ENCODE results near the gene MAGEA9B. TPM values are rescaled to one million over a fixed set of nuclear protein-coding genes. Genes with fewer than 3 reads are reported as not detected.
"Not testable (repeated sequence)": the region's sequence is repeated elsewhere in the genome, so short reads cannot be mapped to it uniquely, and the experiment has no call there.

Gene MAGEA9B
- total RNA-seq, 1 experiment from 2014 or later = not detected

- not testable (repeated sequence) for H3K27me3 ChIP-seq, DNase-seq, H3K4me3 ChIP-seq, H3K36me3 ChIP-seq, H3K9me3 ChIP-seq
Measured at GRCh38 chrX:149595214-149595613, 8.0 kb upstream of the MAGEA9B start, which contains the start of gene HSFX2. Gene HSFX2 (minus strand): TSS chrX:149595314. CDS start chrX:149594700, 614 bp downstream.

DNA sequence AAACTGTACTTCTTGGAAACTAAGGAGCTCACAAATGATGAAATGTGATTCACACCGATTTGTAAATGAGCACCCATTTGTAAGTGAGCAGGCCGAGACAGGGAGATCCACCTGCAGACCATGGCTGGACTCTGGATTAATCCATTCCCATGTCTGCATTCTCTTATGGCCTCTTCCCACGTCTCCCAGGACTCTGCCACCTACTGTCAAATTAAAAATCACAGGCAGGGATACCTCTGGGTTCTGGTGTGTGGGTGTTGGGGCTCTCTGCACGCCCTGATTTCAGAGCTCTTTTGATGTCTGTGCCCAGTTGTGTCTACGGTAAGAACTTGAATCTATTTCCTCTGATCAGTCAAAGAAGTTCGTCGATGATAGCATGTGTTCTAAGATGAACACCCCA is 3.7 kb upstream of the MAGEA9B start:
- H3K4me3 ChIP-seq, H3K9me3 ChIP-seq, H3K27me3 ChIP-seq, DNase-seq, H3K36me3 ChIP-seq: not testable (repeated sequence)

GRCh38 chrX:149585631-149586030 is 1.6 kb downstream of the MAGEA9B start:
- DNase-seq, H3K4me3 ChIP-seq, H3K36me3 ChIP-seq, H3K27me3 ChIP-seq, H3K9me3 ChIP-seq: not testable (repeated sequence)

GRCh38 chrX:149573456-149573855 is 13.8 kb downstream of the MAGEA9B start:
- not testable (repeated sequence) for H3K4me3 ChIP-seq, DNase-seq, H3K36me3 ChIP-seq, H3K27me3 ChIP-seq, H3K9me3 ChIP-seq

GRCh38 chrX:149572743-149573142 is 14.5 kb downstream of the MAGEA9B start:
- Histone ChIP-seq H3K9me3 (no peaks in the 10 kb centered on the region), H3K4me3 (no peak overlapping the region), H3K27me3 (no peaks in the 10 kb centered on the region), H3K36me3 (no peaks in the 10 kb centered on the region)
- DNase-seq = no peak

DNA sequence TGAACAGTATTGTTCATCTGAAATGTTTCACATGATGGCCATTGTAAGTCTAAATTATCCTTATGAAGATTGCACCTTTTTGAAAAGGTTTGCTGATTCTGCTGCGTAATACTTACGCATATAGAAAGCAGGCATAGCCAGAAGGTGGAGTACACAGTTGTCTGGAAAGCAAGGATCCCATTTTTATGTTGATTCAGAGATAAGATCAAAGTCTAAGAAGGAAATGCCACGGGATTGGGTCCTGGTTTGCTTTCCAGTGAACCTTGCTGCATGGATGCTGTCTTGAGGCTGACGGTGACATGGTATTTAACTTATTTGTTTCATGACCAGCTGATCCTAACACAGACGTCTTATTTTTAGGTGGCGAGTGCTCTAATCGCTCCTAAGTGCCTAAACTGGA is 15.5 kb downstream of the MAGEA9B start:
- no peak for DNase-seq
- Histone ChIP-seq H3K27me3 (no peaks in the 10 kb centered on the region), H3K4me3 (no peak overlapping the region), H3K9me3 (no peaks in the 10 kb centered on the region), H3K36me3 (no peaks in the 10 kb centered on the region)

GRCh38 chrX:149570668-149571067 is 16.6 kb downstream of the MAGEA9B start:
- no peak for DNase-seq
- H3K9me3 ChIP-seq = no peaks in the 10 kb centered on the region
- no peak overlapping the region for H3K4me3 ChIP-seq
- no peaks in the 10 kb centered on the region for H3K36me3 ChIP-seq
- no peaks in the 10 kb centered on the region for H3K27me3 ChIP-seq

DNA sequence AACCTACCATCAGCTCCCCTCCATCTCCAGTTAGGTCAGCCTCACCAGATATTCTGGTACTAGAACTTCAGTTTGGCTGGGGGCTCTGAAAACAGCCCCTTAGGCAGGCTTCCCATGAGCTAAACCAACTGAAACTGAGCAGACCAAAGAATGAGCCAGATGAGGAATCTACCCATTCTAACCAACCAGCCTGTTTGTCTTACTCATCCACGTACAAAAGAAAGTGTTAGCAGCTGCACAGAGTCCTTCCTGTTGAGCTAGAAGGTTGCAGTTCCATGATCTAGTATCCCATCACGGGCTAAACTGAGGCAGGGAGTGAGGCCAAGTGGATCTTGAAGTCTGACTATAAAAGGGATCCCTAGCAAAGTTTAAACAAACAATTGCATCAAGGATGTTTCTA is 17.5 kb downstream of the MAGEA9B start:
- Histone ChIP-seq H3K4me3 (no peak overlapping the region), H3K36me3 (no peaks in the 10 kb centered on the region), H3K9me3 (no peaks in the 10 kb centered on the region), H3K27me3 (no peaks in the 10 kb centered on the region)
- DNase-seq = no peak

DNA sequence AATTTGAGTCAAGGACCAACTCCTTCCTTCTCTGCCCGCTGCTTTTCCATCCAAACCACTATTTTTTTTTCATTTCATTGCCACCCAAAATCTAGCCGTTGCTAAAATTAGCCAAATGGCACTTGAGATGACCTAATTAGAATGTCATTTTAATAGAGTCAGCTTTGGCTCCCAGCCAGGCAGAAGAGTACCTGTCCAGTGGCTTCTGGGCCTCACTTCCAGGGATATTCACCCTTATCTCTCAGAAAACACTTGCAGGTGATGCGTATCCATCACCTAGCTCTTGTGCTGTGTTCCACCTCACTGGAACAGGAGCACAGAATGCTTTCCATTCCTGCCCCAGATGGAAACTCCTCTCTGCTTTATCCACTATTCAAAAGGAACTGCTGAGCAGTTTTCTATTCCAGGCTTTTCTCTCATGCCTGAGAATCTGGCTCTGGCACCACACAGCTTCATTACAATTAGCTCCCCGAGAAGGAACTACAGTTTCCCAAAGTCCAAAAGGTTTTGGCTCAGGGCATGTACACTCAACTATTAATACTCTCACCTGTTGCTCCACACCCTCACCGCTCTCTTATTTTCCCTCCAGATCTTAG is 18.5 kb downstream of the MAGEA9B start:
- no peak overlapping the region for H3K4me3 ChIP-seq
- no peaks in the 10 kb centered on the region for H3K9me3 ChIP-seq
- H3K36me3 ChIP-seq = no peaks in the 10 kb centered on the region
- no peak for DNase-seq
- no peaks in the 10 kb centered on the region for H3K27me3 ChIP-seq

DNA sequence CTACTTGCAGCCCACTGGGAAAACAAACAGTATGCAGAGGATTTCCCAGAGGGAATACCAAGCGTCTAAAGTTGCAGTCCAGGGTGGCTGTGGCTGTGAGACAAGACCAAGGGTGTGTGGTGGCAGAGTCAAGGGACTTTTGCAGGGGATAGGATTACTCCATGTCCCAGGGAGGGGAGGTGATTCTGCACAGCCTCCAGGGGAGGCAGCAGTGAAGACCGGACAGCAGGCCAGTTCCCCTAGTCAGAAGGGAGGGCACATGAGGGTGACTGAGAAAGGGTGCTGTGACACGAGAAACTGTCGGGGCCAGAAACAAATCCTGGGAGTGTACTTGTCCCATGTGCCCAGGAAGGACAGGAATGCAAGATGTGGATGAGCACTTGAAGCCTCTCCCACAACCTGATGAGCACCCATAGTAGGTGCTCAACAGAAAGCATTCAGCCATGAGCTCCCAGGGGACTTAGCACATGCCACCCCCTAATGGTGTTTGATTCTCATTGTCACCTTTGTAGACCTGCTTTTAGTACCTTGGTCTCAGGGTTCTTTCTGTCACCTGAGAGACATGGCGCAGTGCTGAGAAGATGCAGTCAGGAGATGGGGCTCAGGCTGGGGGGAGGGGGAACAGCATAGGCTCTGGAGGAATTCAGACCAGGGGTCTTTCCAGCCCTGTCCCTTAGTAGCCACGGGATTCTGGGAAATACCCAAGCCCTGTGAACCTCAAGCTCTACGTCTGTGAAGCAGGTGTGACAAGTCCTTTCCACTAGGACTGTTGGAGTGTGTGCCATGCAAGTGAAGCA is 19.4 kb downstream of the MAGEA9B start:
- Histone ChIP-seq H3K36me3 (no peaks in the 10 kb centered on the region), H3K4me3 (no peak overlapping the region), H3K9me3 (no peaks in the 10 kb centered on the region), H3K27me3 (no peaks in the 10 kb centered on the region)
- no peak for DNase-seq

DNA sequence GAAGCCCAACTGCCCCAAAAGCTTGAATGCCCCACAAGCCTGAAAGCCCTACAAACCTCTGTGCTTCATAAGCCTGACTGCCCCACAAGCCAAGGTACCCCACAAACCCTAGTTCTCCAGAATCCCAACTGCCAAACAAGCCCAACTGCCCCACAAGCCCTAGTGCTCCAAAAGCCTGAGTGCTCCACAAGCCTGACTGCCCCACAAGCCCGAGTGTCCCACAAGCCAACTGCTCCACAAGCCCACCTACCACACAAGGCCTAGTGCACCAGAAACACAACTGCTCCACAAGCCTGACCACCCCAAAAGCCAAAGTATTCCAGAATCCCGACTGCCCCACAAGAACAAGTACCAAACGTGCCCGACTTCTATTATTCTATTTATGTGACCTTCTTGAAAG is 23.9 kb downstream of the MAGEA9B start:
- Histone ChIP-seq H3K27me3 (no peaks in the 10 kb centered on the region), H3K9me3 (no peaks in the 10 kb centered on the region), H3K4me3 (no peak overlapping the region), H3K36me3 (no peaks in the 10 kb centered on the region)
- DNase-seq = no peak

GRCh38 chrX:149555251-149555650 is 32.0 kb downstream of the MAGEA9B start:
- H3K36me3 ChIP-seq, DNase-seq, H3K9me3 ChIP-seq, H3K4me3 ChIP-seq, H3K27me3 ChIP-seq: not testable (repeated sequence)

- not testable (repeated sequence) for H3K4me3 ChIP-seq, H3K36me3 ChIP-seq, DNase-seq
Measured at GRCh38 chrX:149551939-149552248, 35.4 kb downstream of the MAGEA9B start.

DNA sequence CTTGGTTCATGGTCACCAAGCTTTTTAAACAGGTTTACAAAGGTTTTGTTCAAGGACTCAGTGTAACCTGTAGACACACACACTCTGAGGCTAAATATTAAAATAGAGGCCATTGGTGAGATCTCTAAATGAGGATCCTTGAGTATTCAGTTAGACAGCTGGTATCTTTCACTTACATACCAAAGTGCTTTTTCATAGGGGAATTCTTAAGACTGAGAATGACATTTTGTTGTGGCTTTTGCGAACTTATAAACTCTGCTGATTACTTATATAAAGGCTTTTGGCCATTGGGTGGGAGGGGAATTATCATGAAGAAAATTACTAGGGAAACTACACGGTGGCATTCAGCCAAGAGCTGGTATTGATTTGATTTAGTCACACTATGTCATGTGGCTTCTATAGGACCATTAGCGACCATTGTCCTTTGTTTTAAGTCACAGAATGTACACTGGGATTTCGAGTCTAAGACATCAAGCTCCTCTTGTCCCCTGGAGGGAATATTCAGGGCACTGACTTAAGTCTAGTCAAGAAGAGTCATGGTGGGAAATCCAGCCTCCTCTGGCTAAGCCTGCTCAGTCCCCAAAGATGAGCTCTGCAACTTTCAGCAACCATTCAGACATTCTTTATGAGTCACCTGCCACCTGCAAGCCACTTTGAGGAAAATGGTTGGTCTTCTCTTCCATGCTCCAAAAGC is 35.9 kb downstream of the MAGEA9B start:
- not testable (repeated sequence) for H3K4me3 ChIP-seq, H3K36me3 ChIP-seq, H3K9me3 ChIP-seq

More at GRCh38 chrX:149551939-149552248, 35.4 kb downstream of the MAGEA9B start:
- not testable (repeated sequence) for H3K9me3 ChIP-seq, H3K27me3 ChIP-seq

DNA sequence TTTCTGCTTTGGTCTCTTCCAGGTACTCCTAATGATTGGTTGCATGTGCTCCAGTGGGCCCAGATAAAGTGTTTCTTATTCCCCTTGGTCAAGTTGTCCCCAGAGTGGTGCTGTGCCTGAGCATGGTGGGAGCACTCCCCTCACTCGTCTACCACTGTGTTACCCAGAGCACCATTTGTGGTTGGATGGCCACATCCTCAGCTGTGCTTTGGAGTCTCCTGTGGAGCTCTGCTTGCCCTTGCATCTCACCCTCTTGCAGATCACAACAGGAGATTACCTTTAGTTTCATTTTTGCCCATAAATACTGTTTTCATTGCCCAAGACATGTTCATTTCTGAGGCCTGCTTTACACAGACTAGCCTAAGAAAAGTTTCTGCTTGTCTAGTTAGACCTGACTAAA is 36.8 kb downstream of the MAGEA9B start:
- H3K9me3 ChIP-seq, H3K27me3 ChIP-seq, H3K4me3 ChIP-seq, H3K36me3 ChIP-seq, DNase-seq: not testable (repeated sequence)

More for the DNA sequence above, 35.9 kb downstream of the MAGEA9B start:
- H3K27me3 ChIP-seq, DNase-seq: not testable (repeated sequence)

DNA sequence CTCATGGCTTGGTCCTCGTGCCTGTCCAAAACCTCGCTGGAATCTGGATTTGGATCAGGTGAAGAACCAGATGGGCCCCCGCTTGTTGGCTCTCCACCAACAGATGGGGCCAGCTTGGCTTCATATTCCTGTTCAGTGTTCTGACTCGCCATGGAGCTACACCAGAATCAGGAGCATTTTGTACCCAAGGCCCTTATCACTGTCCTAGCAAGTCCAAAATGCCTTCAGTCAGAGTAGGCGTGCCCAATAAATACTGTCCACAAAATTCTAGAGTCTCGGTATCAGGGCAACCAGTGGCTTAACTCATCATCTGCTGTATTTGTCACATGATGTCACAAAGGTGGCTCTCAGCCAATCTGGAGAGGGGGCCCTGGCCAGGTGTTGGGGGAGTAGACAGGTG is 37.6 kb downstream of the MAGEA9B start, which contains the start of gene HSFX3:
HSFX3 (minus strand) TSS at position 224 of the 400 bp plus-strand sequence; CDS start at position 152, 72 bp downstream.
- not testable (repeated sequence) for DNase-seq

GRCh38 chrX:149547782-149548181 is 39.5 kb downstream of the MAGEA9B start:
- H3K36me3 ChIP-seq, H3K9me3 ChIP-seq, DNase-seq, H3K27me3 ChIP-seq, H3K4me3 ChIP-seq: not testable (repeated sequence)

More for the DNA sequence above, 37.6 kb downstream of the MAGEA9B start, which contains the start of gene HSFX3:
- H3K4me3 ChIP-seq, H3K27me3 ChIP-seq, H3K9me3 ChIP-seq, H3K36me3 ChIP-seq: not testable (repeated sequence)

All from MG63 (cell line).